GM19467 (cell line): ENCODE measurements around the gene PRKCE.
"Not testable (repeated sequence)": the region's sequence is repeated elsewhere in the genome, so short reads cannot be mapped to it uniquely, and the experiment has no call there.

Experiments used
- ATAC-seq: cut with Tn5 transposase; IDR thresholded peaks from one replicate; pipeline ENCODE4 v1.9.1; 2021; ENCODE audit warnings: mild to moderate bottlenecking, moderate library complexity; ENCODE audit not compliant: unreplicated experiment

Gene PRKCE

DNA sequence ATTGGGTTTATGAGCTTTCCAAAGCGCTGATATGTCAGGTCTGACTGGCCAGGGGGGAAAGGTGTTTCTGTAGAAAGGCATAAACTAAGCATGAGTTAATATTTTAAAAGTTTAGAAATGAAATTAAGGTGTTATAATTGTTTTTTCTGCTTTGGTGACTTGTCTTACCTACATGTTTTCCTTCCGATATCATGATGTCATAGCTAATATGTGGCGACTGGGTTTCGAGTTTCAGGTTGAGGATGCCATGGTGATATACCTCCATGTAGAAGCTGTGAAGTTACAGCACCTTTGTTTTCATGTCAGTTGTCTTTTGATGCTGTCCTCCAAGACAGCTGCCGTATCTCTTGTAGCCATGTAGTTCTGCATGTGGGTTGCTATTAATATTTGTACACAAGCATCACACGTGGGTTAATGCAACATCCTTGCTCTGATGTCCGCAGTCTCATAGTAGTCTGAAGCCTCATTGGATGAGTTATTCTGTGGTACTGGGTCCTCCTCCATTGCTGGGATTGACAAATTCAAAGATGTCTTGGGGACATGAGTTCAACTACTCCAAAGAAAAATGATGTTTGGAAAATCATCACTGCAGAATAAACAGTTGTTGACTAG lies 230.6 kb downstream of the PRKCE start:
- ATAC-seq = no peak

DNA sequence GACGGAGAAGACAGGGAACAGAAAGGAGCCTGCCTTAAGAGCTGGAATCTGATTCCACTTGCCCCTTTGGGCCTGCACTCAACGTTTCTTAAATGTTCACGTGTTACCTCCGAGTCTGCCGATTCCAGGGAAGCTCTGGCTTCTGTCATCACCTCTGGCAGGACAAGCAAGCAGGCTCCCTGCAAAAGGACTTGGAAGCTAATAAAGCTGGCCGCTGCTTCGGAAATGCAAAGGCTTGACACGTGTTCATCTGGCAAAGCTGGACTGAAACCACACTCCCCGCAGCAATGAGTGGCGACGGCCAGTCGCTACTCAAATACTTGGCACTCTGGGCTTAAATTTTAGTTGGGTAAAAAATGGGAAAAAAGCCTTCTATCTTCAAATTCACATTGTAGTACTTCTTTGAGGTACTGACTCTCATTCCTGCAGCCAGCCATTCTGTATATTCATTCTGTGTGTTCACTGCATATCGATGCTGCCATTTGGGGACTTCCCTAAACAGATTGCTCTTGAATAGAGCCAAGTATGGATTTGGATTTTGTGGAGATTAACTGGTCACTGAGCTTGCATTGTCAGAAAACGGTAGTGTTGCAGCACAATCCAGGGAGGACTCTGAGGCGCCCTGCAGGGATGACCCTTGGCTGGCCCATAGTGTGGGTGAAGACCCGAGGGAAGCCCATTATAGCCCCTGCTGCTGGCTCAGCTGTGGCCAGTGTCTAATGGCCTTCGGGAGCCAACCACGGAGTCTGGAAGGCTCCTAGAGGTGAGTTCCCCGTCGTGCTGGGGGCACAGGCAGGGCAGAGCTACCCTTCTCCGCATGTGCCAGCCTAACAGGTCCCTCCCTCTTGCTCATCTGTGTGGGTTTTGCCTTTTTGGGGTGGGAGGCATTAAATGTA lies 231.5 kb downstream of the PRKCE start:
- no peak for ATAC-seq

DNA sequence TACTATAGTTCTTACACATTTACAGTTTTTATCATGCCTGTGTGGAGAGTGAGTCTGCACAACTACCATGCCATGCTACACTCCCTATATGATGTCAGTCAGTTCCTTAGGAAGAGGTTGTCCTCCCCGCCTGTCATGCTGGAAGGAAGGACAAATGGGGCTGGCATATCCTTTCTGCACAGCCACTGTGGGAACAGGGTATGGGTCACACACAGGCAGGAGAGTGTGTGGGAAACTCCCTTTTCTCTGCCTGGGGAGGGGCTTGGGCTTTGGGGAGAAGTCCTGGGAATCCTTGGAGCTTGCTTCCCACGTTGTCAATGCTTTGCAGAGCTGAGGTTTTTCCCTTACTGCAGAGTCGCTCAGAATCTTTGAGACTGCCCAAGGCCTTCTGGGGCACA lies 232.1 kb downstream of the PRKCE start:
- no peak for ATAC-seq

DNA sequence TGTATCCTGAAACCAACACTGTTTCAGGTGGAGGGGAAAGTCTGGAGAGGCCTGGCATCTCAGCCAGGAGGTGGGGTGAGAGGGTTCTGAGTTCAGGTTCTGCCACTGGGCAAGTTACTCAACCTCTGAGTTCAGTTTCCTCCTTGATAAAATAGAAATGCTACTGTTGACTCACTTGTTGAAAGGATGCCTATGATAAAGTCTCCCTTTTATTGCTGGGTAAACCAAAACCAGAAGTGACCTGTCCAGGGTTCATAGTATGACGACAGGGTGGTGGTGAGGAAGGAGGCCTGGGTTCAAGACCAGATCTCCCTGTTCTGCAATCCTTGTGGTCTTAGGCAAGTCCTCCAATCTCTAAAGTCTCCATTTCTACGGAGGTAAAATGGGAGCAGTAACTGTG lies 232.7 kb downstream of the PRKCE start:
- no peak for ATAC-seq

DNA sequence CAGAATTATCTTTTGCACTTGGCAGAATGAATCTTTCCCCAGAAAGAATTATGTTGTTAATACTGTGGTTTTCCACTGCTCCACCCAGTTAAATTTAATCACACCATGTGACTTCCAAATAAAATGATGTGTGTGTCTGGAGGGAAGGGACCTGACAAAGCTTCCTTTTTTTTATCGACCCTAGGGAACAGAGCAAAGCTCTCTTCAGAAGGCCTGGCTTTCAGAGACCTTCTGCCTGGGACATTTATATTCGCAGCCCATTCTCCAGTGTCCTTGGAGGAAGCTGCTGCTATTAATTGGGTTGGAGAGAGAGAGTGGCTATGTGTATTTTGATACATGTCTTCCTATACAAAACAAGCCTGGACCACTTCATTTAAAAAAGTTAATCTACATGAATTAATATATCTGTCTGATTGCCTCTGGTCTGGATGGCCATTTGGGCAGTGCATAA lies 233.7 kb downstream of the PRKCE start:
- no peak for ATAC-seq

DNA sequence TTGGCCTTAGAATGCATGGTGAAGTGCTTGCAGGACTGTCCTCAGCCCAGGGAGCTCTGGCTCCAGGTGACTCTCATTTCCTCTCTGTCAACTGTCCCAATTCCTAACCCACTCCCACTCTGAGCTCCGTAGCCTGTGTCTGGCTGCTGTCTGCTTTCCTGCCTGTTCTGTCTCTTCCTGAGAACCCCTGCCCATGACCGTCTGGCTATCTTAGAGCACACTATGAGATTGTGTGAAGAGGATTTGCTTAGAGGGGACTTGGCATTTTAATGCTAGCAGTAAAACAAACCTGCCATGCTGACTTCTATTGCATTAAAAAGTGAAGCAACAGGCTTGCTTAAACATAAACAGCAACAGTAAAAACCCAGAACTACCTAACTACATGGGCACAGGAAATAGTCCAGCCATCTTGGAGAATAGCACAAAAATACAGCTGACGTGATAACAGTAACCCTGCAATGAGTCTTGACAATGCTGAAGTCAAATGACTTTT lies 234.7 kb downstream of the PRKCE start:
- ATAC-seq = no peak

DNA sequence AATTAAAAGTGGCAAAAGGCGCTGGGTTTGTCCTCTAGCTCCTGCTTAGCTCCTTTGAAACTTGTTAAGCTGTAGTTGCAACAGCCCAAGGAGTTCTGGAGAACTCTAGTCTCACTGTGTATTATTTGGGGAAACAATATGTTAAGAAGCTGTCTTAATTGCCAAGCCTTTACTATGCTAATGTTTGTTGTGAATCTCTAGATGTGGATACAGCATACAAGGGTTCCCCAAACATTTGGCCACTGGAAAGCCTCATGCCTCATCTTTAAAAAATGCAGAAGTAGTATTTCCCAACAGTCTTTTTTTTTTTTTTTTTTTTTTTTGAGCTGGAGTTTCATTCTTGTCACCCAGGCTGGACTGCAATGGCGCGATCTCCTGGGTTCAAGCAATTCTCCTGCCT lies 236.7 kb downstream of the PRKCE start:
- ATAC-seq = no peak

DNA sequence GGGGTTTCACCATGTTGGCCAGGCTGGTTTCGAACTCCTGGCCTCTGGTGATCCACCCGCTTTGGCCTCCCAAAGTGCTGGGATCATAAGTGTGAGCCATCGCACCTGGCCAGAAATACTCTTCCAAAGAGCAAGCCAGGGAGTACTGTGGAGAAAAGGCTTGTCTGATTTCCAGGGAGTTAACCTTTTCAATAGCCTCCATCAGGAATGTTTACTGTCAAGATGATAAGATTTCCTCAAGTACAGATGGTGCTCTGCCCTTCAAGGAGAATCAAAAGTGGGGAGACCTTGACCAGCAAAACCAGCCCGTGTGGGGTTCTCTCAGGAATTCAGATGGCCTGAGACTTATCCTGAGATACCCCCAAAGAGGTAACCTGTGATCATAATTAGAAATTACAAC lies 237.2 kb downstream of the PRKCE start:
- no peak for ATAC-seq

DNA sequence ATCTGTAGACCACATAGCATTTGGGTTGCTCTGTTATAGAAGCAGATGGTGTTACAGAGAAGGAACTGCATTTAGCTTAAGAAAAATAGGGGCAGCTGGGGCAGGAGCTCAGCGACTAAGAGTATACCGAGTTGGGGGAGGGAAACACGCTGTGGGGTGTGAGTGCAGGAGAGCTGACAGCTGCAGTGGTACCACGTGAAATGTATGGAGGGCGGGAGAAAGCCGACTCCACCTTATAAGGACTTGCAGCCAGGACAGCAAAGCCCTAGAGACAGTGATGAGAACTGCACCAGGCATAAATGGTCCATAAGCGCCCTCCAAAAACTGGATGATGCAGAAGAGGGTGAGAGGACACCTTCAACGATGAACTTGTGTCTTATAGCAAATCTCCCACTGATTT lies 237.6 kb downstream of the PRKCE start:
- peak; percentile 73 for ATAC-seq

DNA sequence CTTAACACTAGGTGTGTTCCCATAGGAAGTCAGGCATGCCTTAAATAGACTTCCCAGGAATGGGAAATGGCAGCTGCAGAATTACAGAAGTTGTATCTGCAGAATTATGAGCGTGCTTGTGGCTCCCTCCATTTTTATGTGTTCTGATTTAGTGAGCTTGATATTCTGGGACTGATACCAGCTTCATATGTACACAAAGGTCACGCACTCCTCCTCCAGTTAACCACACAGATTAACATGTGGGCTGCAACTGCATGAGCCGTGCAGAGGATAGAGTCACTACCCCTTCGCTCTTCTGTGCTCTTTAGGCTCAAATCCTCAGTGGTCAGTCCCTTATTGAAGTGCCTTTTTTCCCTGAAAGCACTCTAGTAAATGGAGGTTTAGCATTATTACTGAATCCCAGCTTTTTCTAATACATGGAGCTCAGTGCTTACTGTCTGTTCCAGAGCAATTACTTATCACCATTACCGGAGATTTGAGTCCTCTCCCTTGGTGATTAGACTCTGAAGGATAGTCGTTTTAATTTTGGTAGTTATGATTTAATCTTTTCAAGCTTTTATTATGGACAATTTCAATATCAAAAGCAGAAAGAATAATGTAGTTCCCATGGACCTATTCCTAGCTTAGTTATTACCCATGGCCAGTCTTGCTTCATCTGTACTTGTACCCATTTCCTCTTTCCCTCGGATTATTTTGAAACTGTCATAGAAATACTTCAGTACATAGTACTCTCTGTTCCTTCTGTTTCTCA lies 238.3 kb downstream of the PRKCE start:
- peak; percentile 39 for ATAC-seq

DNA sequence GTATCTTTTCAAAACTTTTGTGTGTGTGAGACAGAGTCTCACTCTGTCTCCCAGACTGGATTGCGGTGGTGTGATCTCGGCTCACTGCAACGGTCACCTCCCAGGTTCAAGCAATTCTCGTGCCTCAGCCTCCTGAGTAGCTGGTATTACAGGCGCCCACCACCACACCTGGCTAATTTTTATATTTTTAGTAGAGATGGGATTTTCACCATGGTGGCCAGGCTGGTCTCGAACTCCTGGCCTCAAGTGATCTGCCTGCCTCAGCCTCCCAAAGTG lies 238.8 kb downstream of the PRKCE start:
- not testable (repeated sequence) for ATAC-seq

DNA sequence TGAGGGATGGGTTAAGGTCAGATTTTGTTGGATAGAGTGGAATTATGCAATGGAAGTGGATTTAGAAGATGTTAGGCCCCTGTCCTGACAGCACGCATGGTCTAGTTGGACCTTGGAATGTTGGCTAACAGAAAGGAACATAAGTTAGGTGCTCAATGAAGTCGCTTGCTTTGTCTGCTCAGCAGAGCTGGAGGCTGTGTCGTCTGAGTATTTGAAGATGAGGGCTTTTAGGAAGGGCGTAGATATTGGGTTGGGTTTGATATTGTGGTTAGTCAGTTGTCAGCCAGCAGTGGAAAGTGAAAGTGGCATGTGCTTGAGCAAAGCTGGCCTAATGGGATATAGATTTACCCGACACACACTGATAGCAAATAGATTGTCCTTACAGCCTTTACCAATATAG lies 239.3 kb downstream of the PRKCE start:
- ATAC-seq = no peak

DNA sequence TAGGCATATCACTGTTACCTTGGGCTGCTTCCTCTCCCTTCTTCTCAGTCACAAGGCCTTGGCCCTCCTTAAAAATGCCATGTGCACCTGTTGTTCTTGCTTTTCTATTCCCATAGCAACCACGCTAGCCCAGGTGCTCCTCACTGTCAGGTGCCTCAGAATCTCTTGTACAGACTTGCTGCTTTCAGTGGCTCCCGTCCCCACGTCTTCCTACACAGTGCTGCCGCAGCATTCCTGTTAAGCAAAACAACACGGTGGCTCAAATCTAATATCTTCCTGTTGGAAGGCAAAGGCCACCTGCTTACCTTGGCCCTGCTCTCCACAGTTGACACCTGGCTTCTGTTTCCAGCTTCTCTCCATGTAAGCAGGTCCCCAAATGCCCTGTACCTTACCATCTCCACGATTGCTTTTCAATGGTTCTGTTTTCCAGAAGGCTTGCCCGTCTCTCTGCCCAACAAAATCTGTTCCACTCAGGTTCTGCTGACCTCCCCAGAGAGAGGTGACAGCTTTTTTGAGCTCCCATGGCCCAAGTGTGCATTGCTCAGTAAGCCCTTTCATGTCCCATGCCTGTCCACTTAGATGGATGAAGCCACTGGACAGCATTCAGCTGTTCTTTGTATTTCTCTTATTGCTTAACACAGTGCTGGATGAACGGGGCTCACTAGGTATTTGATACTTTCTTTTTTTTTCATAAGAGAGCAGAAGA lies 240.4 kb downstream of the PRKCE start:
- no peak for ATAC-seq

DNA sequence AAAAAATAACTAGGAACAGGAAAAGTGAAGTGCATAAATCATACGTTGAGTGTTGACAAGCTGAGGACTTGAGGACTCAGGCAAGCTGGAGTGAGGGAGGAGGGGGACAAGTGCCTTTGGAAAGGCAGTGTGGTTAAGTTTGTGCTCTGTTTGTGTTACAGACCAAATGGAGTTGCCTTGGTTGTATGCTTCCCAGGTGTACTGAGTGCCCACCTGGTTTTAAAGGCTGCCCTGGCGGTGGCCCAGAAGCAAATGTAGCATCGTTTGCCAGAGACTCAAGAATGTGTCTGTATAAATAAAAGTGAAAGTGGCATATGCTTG lies 240.9 kb downstream of the PRKCE start:
- ATAC-seq = no peak

DNA sequence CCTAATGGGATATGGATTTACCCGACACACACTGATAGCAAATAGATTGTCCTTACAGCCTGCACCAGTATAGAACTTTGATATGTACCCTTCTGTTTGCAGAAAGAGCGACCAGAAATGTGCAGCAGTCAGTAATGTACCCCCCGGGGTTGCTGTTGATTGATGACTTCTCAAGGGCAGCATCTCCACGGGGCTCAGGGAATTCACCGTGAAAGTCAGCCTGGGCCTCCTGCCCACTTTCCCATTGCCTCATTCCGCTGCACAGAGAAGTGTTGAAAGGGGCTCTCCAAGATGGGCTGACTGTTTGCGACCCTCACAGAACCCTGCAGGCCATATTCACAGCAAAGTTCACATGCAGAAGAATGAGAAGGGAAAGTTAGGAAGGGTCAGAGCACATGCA lies 241.3 kb downstream of the PRKCE start:
- no peak for ATAC-seq

DNA sequence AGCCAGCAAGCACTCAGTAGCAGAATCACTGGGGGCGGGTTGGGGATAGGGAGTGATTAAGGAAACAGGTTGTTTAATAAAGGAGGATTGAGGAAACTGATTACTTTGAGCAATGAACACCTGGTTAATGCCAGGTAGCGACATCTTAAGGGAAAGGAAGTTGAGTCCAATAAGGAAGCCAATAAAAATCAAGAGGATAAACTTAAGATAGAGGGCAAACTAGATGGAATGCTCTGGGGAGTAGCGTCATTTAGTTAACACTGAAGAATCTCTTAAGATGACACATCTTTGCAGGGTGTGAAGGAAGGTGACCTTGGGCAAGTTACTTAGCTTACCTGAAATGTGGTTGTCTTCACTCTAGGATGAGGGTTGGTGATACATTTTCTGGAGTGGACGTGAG lies 242.7 kb downstream of the PRKCE start:
- ATAC-seq = no peak

DNA sequence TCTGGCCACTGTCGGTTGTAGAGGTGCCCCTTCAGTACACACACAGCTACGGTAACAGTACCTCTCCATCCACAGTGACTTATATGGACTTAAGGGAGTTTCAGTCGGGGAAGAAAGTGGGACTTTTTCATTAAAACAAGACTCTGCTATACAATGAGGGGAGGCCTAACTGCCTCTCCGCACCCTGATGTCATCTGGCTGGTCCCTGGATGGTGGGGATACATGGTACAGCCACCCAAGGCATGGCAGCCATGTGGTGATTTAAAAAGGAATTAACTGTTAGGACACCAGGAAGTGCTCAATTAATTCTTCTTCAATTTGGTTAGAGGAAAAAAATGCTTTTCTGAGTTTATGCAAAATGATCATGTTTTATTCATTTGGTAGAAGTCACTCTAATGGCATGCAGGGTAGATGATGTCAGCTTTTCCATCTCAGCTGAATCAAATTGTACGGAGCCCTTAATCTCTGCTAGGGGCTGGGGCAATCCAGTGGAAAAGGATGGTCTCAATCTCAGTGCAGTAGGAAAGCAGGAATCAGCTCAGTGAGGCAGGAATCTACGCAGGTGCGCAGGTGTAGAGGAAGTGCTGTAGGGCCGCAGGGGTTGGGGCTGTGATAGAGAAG lies 243.9 kb downstream of the PRKCE start:
- no peak for ATAC-seq

DNA sequence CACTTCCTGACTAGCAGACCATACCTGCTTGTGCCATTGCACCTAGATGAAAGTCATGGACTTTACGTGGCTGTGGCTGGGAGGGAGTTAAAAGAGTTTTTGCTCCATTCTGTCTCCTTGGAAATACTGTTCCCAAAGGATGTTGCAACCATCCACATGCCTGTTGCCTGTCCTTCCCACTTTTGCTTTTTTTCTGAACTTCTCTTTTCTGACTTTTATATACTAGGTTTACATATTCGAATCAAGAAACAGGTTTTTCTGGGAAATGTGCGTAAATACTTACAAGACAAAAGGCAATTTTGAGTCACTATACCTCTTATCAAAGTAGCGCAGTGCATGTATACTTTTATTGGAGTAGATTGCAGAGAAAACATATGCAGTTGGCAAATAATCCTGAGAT lies 244.8 kb downstream of the PRKCE start:
- no peak for ATAC-seq

DNA sequence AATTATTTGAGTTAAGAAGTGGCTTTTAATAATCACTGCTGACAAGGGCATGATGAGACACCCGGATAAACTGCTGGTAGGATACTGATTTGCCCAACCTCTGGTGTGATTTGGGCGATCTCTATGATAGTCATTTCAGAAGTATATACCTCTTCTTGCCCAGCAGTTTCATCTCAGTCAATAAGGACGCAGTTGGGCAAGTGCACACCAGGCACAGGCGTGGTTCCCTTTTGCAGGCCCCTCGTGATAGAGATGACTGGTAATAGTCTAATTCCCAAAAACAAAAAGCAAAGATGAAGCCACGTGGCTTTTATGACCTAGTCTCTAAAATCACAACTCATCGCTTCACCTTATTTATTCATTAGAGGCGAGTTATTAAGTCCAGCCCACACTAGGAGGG lies 246.4 kb downstream of the PRKCE start:
- ATAC-seq = no peak

DNA sequence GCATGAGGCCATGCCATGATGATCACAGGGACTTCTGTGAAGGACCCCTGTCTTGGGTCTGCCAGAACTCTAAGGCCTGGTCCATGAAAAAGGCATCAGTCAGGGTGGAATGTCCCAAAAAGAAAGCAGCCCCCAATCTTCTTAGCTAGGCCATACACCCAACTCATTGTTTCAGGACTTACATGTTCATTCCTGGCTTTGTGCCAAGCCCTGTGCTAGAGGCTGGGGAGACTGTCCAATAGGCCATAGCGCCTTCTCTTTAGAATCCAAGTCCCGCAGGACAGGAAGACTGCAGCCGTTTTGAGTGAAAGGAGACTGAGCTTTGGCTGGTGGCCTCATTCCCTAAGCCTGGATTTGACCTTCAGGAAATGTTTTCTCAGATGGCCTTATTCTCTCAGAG lies 247.3 kb downstream of the PRKCE start:
- no peak for ATAC-seq

DNA sequence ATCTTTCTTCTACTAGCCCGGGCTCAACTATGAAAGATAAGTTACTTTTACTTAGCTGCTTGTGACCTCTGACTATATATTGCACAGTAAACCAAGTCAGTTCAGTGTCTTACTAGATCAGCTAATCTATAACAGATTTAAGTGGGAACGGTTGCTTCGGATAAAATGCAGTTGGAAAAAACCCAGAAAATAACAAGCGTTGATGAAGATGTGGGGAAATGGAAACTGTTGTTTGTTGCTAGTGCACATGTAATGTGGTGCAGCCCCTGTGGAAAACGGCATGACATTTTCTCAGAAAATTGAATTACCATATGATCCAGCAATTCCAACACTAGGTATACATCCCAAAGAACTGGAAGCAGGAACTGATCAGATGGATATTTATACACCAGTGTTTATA lies 248.5 kb downstream of the PRKCE start:
- ATAC-seq = no peak
